PC-3 (cell line): Measurements from ENCODE around the gene CRELD2. TPM values are rescaled to one million over a fixed set of nuclear protein-coding genes. Genes with fewer than 3 reads are reported as not detected.
A peak's percentile ranks its signal among the peaks of the same experiment; 100 is the strongest.

Experiments
- ATAC-seq: fragments of 200-7000 bp; cut with Tn5 transposase; 2 replicates; pipeline ENCODE4 v1.9.1; 2020; ENCODE audit warnings: mild to moderate bottlenecking, moderate library complexity
- BruUV-seq: library from RNA; stranded (reverse); fragments of 400-500 nt; replicated peaks from 2 replicates; lab custom pipeline; 2021; lab: Mats Ljungman, UMichigan
- CTCF ChIA-PET: fragments of 300-600 bp; sonication (Branson Sonifier 250); formaldehyde crosslinking; loops from one replicate; lab custom pipeline; 2022; ENCODE audit warnings: antibody characterized with exemption; lab: Charles Lee
- POLR2A ChIA-PET: fragments of 300-600 bp; sonication (Branson Sonifier 250); formaldehyde crosslinking; loops from one replicate; lab custom pipeline; 2022; ENCODE audit warnings: antibody characterized with exemption; ENCODE audit not compliant: unreplicated experiment; lab: Charles Lee
- DNase-seq: peaks from one replicate; pipeline ENCODE4 v3.0.0-alpha.2; 2015
- H2AFZ ChIP-seq: fragments of 300-600 bp; sonication (generic); 2 replicates; pipeline ENCODE4 v1.6.0; 2016; ENCODE audit warnings: antibody characterized with exemption, low read length
- H3F3A ChIP-seq: fragments of 300-600 bp; sonication (generic); one replicate; pipeline ENCODE4 v1.6.0; 2017; ENCODE audit warnings: antibody characterized with exemption, low read length, control low read depth, mild to moderate bottlenecking; ENCODE audit not compliant: unreplicated experiment
- H3K27ac ChIP-seq: fragments of 300-600 bp; sonication (generic); 2 replicates; pipeline ENCODE4 v1.5.1; 2016; ENCODE audit warnings: mild to moderate bottlenecking, low read length
- H3K27me3 ChIP-seq: fragments of 300-600 bp; sonication (generic); 2 replicates; pipeline ENCODE4 v1.6.1; 2016; ENCODE audit warnings: low read length, mixed read lengths
- H3K36me3 ChIP-seq: fragments of 300-600 bp; sonication (generic); 2 replicates; pipeline ENCODE4 v1.6.1; 2016; ENCODE audit warnings: low read depth, mixed run types, low read length, mixed read lengths
- H3K4me1 ChIP-seq: fragments of 300-600 bp; sonication (generic); 2 replicates; pipeline ENCODE4 v1.5.1; 2016; ENCODE audit warnings: low read length; ENCODE audit not compliant: insufficient read depth
- H3K4me2 ChIP-seq: fragments of 300-600 bp; sonication (generic); 2 replicates; pipeline ENCODE4 v1.6.0; 2016; ENCODE audit warnings: low read length
- H3K4me3 ChIP-seq: fragments of 300-600 bp; sonication (generic); 2 replicates; pipeline ENCODE4 v1.5.1; 2016; ENCODE audit warnings: mild to moderate bottlenecking, low read length, mixed read lengths
- H3K79me2 ChIP-seq: fragments of 300-600 bp; sonication (generic); 2 replicates; pipeline ENCODE4 v1.6.1; 2017; ENCODE audit warnings: low read length, mixed read lengths
- H3K9ac ChIP-seq: fragments of 300-600 bp; sonication (generic); 2 replicates; pipeline ENCODE4 v1.6.0; 2016; ENCODE audit warnings: mild to moderate bottlenecking, low read length
- H3K9me2 ChIP-seq: fragments of 300-600 bp; sonication (generic); replicated peaks from 2 replicates; pipeline ENCODE4 v1.6.1; 2016; ENCODE audit warnings: mixed run types, low read length, mixed read lengths
- H3K9me3 ChIP-seq: fragments of 300-600 bp; sonication (generic); 2 replicates; pipeline ENCODE4 v1.6.1; 2016; ENCODE audit warnings: low read length, mixed read lengths
- H4K20me1 ChIP-seq: fragments of 300-600 bp; sonication (generic); 2 replicates; pipeline ENCODE4 v1.6.1; 2016; ENCODE audit warnings: low read length, mixed read lengths
- CTCF ChIP-seq: fragments of 300-600 bp; sonication (generic); conservative IDR thresholded peaks from 2 replicates; pipeline ENCODE4 v1.5.1; 2017; ENCODE audit warnings: antibody characterized with exemption, low read depth, mild to moderate bottlenecking, low read length
- EZH2 ChIP-seq: fragments of 300-600 bp; sonication (generic); IDR thresholded peaks from one replicate; pipeline ENCODE4 v1.6.1; 2017; ENCODE audit warnings: antibody characterized with exemption, mild to moderate bottlenecking, low read length; ENCODE audit not compliant: unreplicated experiment
- EZH2phosphoT487 ChIP-seq: fragments of 300-600 bp; sonication (generic); IDR thresholded peaks from 2 replicates; pipeline ENCODE4 v1.6.1; 2018; ENCODE audit warnings: mild to moderate bottlenecking, antibody characterized with exemption, low read length, borderline replicate concordance
- intact Hi-C: fragments of 100-400 bp; cut with micrococcal nuclease; formaldehyde crosslinking; loops from 2 replicates; pipeline ENCODE4 v1.9.0; 2023
- total RNA-seq: library from RNA; depleted of rRNA; stranded (reverse); fragments of >200 nt; gene quantifications from 2 replicates; pipeline ENCODE4 v1.2.3, GENCODE V29; 2014

CRELD2 gene
- total RNA-seq, 1 experiment from 2014 or later, result 71.3 TPM

GRCh38 chr22:49869845-49870712 lies 48.4 kb upstream of the CRELD2 start:
- ChIA-PET POLR2A (no interaction called here), CTCF (no interaction called here)
- Histone ChIP-seq H3K27me3 (no peaks in the 10 kb centered on the region), H3F3A (no peaks in the 10 kb centered on the region), H3K4me1 (no peaks in the 10 kb centered on the region), H3K9me2 (no peaks in the 10 kb centered on the region), H4K20me1 (no peaks in the 10 kb centered on the region), H3K79me2 (peaks cover 87% of the 10 kb centered on the region), H3K4me3 (no peak overlapping the region), H3K9me3 (no peaks in the 10 kb centered on the region), H3K9ac (no peak overlapping the region), H3K27ac (no peak overlapping the region), H3K36me3 (peaks cover 13% of the 10 kb centered on the region; the same call in 1 of the 2 replicates), H2AFZ (no peak overlapping the region), H3K4me2 (no peak overlapping the region)
- DNase-seq, result no peak
- intact Hi-C loops, result no loop called here
- ATAC-seq, result no peak
- TF ChIP-seq CTCF (no peak), EZH2phosphoT487 (no peak), EZH2 (no peak)
- no TSS peak for BruUV-seq

GRCh38 chr22:49871482-49871881 lies 47.0 kb upstream of the CRELD2 start:
- TF ChIP-seq CTCF (no peak), EZH2phosphoT487 (no peak), EZH2 (no peak)
- ChIA-PET CTCF (no interaction called here), POLR2A (no interaction called here)
- H2AFZ ChIP-seq, result no peak overlapping the region
- no peak overlapping the region for H3K4me2 ChIP-seq
- H3K27me3 ChIP-seq, result no peaks in the 10 kb centered on the region
- DNase-seq (peak; percentile 6), ATAC-seq (no peak)
- intact Hi-C loops, result no loop called here
- H3K36me3 ChIP-seq, result peaks cover 8% of the 10 kb centered on the region; the same call in 1 of the 2 replicates
- H3K9me2 ChIP-seq, result no peaks in the 10 kb centered on the region
- peaks cover 81% of the 10 kb centered on the region for H3K79me2 ChIP-seq
- 0 out of 2 replicates have a peak, but pooled peaks cover 3% of the 10 kb centered on the region for H4K20me1 ChIP-seq
- no peak overlapping the region for H3K27ac ChIP-seq
- H3K4me3 ChIP-seq, result no peak overlapping the region
- H3F3A ChIP-seq, result no peaks in the 10 kb centered on the region
- no peaks in the 10 kb centered on the region for H3K4me1 ChIP-seq
- BruUV-seq, result no TSS peak
- H3K9me3 ChIP-seq, result no peaks in the 10 kb centered on the region
- H3K9ac ChIP-seq, result no peak overlapping the region

GRCh38 chr22:49872347-49872746 lies 46.1 kb upstream of the CRELD2 start:
- no TSS peak for BruUV-seq
- H3K79me2 ChIP-seq, result peaks cover 77% of the 10 kb centered on the region
- no peak overlapping the region for H3K9ac ChIP-seq
- no peaks in the 10 kb centered on the region for H3K27me3 ChIP-seq
- no peaks in the 10 kb centered on the region for H3K4me1 ChIP-seq
- no peaks in the 10 kb centered on the region for H3K9me3 ChIP-seq
- H3K4me3 ChIP-seq, result no peak overlapping the region
- CTCF ChIA-PET, result no interaction called here
- no peak overlapping the region for H3K27ac ChIP-seq
- H3K9me2 ChIP-seq, result no peaks in the 10 kb centered on the region
- H2AFZ ChIP-seq, result no peak overlapping the region
- TF ChIP-seq EZH2phosphoT487 (no peak), EZH2 (no peak), CTCF (no peak)
- H4K20me1 ChIP-seq, result 0 out of 2 replicates have a peak, but pooled peaks cover 3% of the 10 kb centered on the region
- DNase-seq, result no peak
- intact Hi-C loops, result no loop called here
- no peak for ATAC-seq
- H3F3A ChIP-seq, result no peaks in the 10 kb centered on the region
- no peak overlapping the region for H3K4me2 ChIP-seq
- peaks cover 8% of the 10 kb centered on the region; the same call in 1 of the 2 replicates for H3K36me3 ChIP-seq
- POLR2A ChIA-PET, result no interaction called here
